Activated CD4-positive, alpha-beta T cell treated with anti-CD3 and anti-CD28 coated beads, Interleukin-2, amount 50 U/mL, for 16 hours (primary cell): ENCODE data around the gene PHAX.
"Not testable (repeated sequence)": the region's sequence is repeated elsewhere in the genome, so short reads cannot be mapped to it uniquely, and the experiment has no call there.

Experiments
- DNase-seq: peaks from one replicate; pipeline ENCODE4 v3.0.0-alpha.2; 2020

Gene PHAX

DNA sequence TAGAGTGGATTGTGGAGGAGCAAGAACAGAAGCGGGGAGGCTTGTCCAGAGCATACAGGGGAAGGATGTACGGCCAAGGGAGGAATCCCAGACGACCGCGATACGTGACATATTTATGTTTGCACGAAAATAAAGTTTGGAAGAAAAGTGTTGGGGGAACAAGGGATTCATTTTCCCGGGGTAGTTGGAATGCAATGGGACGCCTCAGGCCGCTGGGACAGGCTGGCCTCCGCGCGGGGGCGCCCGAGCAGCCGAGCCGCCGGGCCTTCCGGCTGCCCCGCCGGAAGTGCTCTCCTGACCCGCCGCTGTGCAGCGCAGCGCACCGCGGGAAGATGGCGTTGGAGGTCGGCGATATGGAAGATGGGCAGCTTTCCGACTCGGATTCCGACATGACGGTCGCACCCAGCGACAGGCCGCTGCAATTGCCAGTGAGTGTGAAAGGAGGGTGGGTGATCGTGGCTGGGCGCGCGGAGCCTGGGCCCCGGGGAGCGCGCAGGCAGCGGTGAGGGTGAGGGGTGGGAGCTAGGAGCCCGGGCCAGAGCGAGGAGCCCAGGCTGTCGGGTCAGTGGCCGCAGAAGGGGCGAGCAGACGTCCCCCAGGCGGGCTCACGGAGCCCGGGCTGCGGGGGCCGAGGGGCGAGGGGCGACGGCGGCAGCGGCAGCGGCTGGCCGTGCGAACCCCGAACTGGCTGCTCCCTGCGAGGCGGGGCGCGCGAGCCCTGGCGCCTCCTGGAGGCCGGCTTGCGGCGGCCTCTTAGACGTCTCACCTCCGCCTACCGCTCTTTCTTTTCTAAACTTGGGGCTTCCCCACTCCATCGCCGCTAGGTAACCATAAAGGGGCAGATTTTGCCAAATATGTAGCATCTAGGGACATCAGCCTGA lies at the start of gene PHAX:
PHAX (plus strand) TSS at position 317 of the 881 bp plus-strand sequence; CDS start at position 333, 16 bp downstream.
- peak; percentile 83 for DNase-seq

- DNase-seq, result no peak
Observed at GRCh38 chr5:126552614-126553013, 48.1 kb upstream of the PHAX start.

DNA sequence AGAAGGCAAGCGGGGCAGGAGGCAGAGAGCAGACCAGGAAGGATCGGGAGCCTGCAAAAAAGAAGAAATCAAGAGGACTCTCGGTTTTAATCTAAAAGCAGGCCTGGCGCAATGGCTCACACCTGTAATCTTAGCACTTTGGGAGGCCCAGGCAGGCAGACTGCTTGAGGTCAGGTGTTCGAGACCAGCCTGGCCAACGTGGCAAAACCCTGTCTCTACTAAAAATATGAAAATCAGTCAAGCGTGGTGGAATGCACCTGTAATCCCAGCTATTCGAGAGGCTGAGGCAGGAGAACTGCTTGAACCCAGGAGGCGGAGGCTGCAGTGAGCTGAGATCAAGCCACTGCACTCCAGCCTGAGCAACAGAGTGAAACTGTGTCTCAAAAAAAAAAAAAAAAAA lies 45.6 kb upstream of the PHAX start:
- not testable (repeated sequence) for DNase-seq

GRCh38 chr5:126561908-126562307 lies 38.8 kb upstream of the PHAX start:
- DNase-seq, result no peak

- no peak for DNase-seq
Observed at GRCh38 chr5:126562823-126563222, 37.9 kb upstream of the PHAX start.

DNA sequence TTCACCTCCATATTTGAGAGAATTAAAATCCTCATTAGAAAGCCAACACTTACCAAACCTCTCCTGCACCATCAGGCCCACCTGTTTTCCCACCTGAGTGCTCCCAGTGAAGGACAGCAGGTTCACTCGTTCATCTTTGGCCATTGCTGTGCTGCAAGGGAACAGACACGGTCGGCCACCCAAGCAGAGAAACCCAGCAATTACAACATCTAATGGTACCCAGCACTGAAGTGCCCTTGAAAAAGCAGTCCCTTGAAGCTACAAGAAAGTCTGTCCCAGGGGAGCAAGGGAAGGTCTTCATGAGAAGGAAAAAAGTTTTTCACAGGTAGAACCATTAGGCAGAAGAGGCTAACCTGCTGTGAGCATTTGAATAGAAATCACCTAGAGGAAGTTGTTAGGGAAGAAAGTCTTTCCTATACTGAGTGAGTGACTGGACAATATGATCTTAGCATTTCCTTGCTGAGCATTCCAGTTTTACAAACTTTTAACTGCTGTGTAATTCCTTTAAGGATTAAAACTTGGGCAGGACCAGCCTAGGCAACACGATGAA lies 32.5 kb upstream of the PHAX start:
- no peak for DNase-seq

DNA sequence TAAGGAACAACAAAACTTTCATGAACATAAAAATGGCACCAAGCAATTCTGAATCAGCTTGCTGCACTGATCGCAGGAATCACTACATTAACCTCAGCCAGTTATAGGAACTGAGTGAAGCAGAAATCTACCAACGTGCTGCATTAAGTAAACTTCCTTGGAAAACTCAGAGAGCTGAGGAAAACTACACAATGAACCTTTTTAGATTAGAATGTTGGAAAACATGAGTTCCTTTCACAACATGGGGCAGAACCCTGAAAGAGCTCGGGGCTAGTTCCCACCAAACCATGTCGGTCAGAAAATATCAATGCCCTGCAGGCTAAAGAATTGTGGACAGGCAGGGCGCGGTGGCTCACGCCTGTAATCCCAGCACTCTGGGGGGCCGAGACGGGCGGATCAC lies 25.1 kb upstream of the PHAX start:
- DNase-seq, result no peak

GRCh38 chr5:126576974-126577373 lies 23.8 kb upstream of the PHAX start:
- DNase-seq, result no peak

DNA sequence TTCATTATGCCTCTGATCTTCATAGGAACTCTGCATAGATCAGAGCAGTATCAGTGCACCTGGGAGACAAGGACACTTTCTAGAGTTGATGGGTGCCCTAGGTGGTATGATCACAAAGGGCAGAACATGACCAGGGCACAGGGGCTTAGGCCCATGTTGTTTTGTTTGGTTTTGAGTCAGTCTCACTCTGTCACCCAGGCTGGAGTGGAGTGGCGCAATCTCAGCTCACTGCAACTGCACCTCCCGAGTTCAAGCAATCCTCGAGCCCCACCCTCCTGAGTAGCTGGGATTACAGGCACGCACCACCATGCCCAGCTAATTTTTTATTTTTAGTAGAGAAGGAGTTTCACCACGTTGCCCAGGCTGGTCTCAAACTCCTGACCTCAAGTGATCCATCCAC lies 23.3 kb upstream of the PHAX start:
- DNase-seq, result no peak

GRCh38 chr5:126579716-126580115 lies 21.0 kb upstream of the PHAX start:
- no peak for DNase-seq

DNA sequence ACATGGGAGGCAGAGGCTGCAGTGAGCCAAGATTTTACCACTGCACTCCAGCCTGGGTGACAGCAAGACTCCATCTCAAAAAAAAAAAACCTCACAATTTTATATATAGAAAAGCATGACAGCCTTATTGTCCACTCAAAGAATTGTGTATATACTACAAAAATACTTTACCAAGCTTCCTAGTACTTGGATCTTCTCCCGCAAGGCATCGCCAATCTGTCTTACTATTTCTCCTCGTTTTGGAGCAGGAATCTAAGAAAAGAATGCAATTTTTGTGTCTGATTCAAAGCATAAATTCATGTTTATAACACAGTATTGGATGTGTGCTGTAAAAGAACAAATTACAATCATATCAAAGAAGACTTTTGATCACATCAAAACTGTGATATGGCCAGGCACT lies 17.0 kb upstream of the PHAX start:
- no peak for DNase-seq

GRCh38 chr5:126587551-126588390 lies 13.0 kb upstream of the PHAX start:
- no peak for DNase-seq

DNA sequence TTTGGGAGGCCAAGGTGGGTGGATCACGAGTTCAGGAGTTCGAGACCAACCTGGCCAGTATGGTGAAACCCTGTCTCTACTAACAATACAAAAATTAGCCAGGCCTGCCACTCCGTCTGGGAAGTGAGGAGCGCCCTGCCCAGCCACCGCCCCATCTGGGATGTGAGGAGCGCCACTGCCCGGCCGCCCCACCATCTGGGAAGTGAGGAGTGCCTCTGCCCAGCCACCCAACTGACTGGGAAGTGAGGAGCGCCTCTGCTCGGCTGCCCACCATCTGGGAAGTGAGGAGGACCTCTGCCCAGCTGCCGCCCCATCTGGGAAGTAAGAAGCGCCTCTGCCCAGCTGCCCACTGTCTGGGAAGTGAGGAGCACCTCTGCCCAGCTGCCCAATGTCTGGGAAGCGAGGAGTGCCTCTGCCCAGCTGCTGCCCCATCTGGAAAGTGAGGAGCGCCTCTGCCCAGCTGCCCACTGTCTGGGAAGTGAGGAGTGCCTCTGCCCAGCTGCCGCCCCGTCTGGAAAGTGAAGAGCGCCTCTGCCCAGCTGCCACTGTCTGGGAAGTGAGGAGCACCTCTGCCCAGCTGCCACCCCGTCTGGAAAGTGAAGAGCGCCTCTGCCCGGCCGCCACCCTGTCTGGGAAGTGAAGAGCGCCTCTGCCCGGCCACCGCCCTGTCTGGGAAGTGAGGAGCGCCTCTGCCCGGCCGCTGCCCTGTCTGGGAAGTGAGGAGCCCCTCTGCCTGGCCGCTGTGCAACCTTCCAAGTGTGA lies 11.0 kb upstream of the PHAX start:
- no peak for DNase-seq

- no peak for DNase-seq
Observed at GRCh38 chr5:126591549-126591948, 9.2 kb upstream of the PHAX start.

- peak; percentile 35 for DNase-seq
Observed at GRCh38 chr5:126594748-126595485, 5.8 kb upstream of the PHAX start, which contains the start of gene ALDH7A1. TSS of gene ALDH7A1 (minus strand) at chr5:126595219. CDS start at chr5:126595198, 21 bp downstream.

GRCh38 chr5:126595486-126596083 lies 5.2 kb upstream of the PHAX start:
- DNase-seq, result no peak

DNA sequence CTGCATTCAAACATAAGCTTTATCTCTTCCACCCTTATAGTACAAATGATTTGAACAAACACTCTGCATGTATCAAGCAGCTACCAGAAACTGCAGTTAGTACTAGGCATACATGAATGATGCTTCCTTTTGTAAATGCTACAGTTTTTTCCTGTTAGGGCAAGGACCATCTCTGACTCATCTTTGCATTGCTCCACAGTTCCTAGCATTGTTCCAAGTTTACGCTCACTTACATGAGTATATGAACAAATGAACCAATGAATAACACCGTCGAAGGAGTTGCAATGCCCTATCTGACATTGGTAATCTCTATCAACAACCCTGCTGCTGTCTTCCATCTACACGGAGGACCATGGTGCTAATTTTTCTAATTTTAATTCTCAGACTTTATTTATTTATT lies 3.6 kb upstream of the PHAX start:
- DNase-seq, result no peak

- DNase-seq, result no peak
Observed at GRCh38 chr5:126599499-126599898, 1.2 kb upstream of the PHAX start.

GRCh38 chr5:126599971-126600630 lies 646 bp upstream of the PHAX start:
- DNase-seq, result not testable (repeated sequence)

- DNase-seq, result no peak
Observed at GRCh38 chr5:126603402-126603991, 2.8 kb downstream of the PHAX start.

GRCh38 chr5:126605525-126605924 lies 4.8 kb downstream of the PHAX start:
- no peak for DNase-seq
